LNCAP (cell line): Measurements from ENCODE around the gene CLTB.

ENCODE experiments used
- CTCF ChIP-seq: fragments of 450-650 bp; IDR thresholded peaks from 2 replicates; pipeline ENCODE4 v1.5.1; 2017; ENCODE audit warnings: mild to moderate bottlenecking

The CLTB gene

DNA sequence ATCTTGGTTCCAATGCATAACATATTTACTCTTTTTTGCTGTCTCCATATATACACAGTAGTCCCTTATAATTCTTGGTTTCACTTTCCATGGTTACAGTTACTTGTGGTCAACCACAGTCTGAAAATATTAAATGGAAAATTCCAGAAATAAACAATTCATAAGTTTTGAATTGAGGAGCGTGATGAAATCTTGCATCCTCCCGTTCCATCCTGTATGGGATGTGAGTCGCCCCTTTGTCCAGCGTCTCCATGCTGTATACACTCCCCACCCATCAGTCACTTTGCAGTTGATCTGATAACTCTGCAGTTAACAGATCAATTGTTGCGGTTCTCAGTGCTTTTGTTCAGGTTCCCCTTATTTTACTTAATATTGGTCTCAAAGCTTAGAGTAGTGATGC lies 20.3 kb upstream of the CLTB start:
- no peak for TF ChIP-seq CTCF

DNA sequence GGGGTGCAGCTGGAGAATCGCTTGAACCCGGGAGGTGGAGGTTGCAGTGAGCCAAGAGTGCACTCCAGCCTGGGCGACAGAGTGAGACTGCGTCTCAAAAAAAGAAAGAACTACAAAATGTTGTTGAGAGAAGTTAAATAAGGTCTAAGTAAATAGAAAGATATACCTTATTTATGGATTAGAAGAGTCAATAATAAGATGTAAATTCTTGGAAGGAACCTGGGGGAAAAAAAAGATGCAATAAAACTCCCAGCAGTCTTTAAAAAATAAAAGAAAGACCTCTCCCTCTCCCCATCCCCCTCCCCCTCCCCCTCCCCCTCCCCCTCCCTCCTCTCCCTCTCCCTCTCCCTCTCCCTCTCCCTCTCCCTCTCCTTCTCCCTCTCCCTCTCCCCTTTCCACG lies 16.4 kb upstream of the CLTB start:
- no peak for TF ChIP-seq CTCF

- TF ChIP-seq CTCF, result no peak
Observed at GRCh38 chr5:176429972-176430371, 13.6 kb upstream of the CLTB start.

GRCh38 chr5:176427971-176428370 lies 11.6 kb upstream of the CLTB start:
- TF ChIP-seq CTCF, result no peak

DNA sequence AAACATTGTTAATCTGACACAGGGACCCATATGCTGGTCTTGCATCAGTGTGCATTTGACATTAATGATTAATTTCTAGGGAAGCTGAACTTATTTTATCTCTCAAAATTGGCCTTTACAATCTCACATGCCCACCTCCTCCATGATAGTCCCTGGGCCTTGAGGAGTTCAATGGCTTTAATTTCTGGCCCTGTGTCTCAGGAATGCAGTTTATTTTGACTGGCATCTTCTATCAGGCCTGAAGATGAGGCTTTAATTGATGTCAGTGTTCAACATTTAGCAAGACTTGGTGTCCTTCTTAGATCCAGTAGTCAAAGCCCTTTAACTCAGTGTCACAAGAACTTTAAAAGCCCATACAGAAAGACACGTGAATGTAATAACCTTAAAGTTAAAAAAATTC lies 10.5 kb upstream of the CLTB start:
- no peak for TF ChIP-seq CTCF

GRCh38 chr5:176425791-176426190 lies 9.5 kb upstream of the CLTB start:
- TF ChIP-seq CTCF, result no peak

GRCh38 chr5:176425138-176425537 lies 8.8 kb upstream of the CLTB start:
- no peak for TF ChIP-seq CTCF

GRCh38 chr5:176424181-176424580 lies 7.8 kb upstream of the CLTB start:
- TF ChIP-seq CTCF, result no peak
